Ishikawa (cell line): Measurements from ENCODE around the gene PIK3C2G.

Experiments used
- CEBPB ChIP-seq: IDR thresholded peaks from 2 replicates; pipeline ENCODE4 v1.6.1; 2012
- CREB1 ChIP-seq: IDR thresholded peaks from 2 replicates; pipeline ENCODE4 v1.6.1; 2012; ENCODE audit warnings: low read depth
- EGR1 ChIP-seq: IDR thresholded peaks from 2 replicates; pipeline ENCODE4 v1.6.1; 2012
- EP300 ChIP-seq: IDR thresholded peaks from 2 replicates; pipeline ENCODE4 v1.6.1; 2012; ENCODE audit warnings: borderline replicate concordance
- FOXM1 ChIP-seq: IDR thresholded peaks from 2 replicates; pipeline ENCODE4 v1.6.1; 2012; ENCODE audit warnings: low read depth, borderline replicate concordance
- MAX ChIP-seq: IDR thresholded peaks from 2 replicates; pipeline ENCODE4 v1.6.1; 2012
- NFIC ChIP-seq: IDR thresholded peaks from 2 replicates; pipeline ENCODE4 v1.6.1; 2012
- RAD21 ChIP-seq: IDR thresholded peaks from 2 replicates; pipeline ENCODE4 v1.6.1; 2012; ENCODE audit warnings: low read depth
- REST ChIP-seq: IDR thresholded peaks from 2 replicates; pipeline ENCODE4 v1.6.1; 2012; ENCODE audit warnings: low read depth, mild to moderate bottlenecking
- TAF1 ChIP-seq: IDR thresholded peaks from 2 replicates; pipeline ENCODE4 v1.6.1; 2012; ENCODE audit warnings: low read depth, mild to moderate bottlenecking
- TCF12 ChIP-seq: IDR thresholded peaks from 2 replicates; pipeline ENCODE4 v1.6.1; 2012; ENCODE audit warnings: low read depth
- TEAD4 ChIP-seq: IDR thresholded peaks from 2 replicates; pipeline ENCODE4 v1.6.1; 2012
- USF1 ChIP-seq: IDR thresholded peaks from 2 replicates; pipeline ENCODE4 v1.6.1; 2012
- YY1 ChIP-seq: IDR thresholded peaks from 2 replicates; pipeline ENCODE4 v1.6.1; 2012; ENCODE audit warnings: low read depth
- ZBTB7A ChIP-seq: IDR thresholded peaks from 2 replicates; pipeline ENCODE4 v1.6.1; 2012; ENCODE audit warnings: low read depth

Gene PIK3C2G

GRCh38 chr12:18421867-18422266 lies 160.5 kb downstream of the PIK3C2G start:
- TF ChIP-seq FOXM1 (no peak), USF1 (no peak)

GRCh38 chr12:18422871-18423270 lies 161.6 kb downstream of the PIK3C2G start:
- TF ChIP-seq TAF1 (no peak), RAD21 (no peak), TCF12 (no peak), FOXM1 (no peak), CREB1 (no peak), CEBPB (no peak), MAX (no peak), REST (no peak), USF1 (no peak), ZBTB7A (no peak), EP300 (no peak), NFIC (no peak), EGR1 (no peak), TEAD4 (no peak), YY1 (no peak)

GRCh38 chr12:18424857-18425256 lies 163.5 kb downstream of the PIK3C2G start:
- no peak for TF ChIP-seq CREB1

- TF ChIP-seq EGR1 (no peak), EP300 (no peak), YY1 (no peak), TCF12 (no peak), REST (no peak), FOXM1 (no peak)
These were observed 166.2 kb downstream of the PIK3C2G start for GRCh38 chr12:18427520-18427919.

GRCh38 chr12:18428416-18428815 lies 167.1 kb downstream of the PIK3C2G start:
- TF ChIP-seq YY1 (no peak), EP300 (no peak), ZBTB7A (no peak)

GRCh38 chr12:18429366-18429765 lies 168.0 kb downstream of the PIK3C2G start:
- TF ChIP-seq NFIC (no peak), FOXM1 (no peak), CREB1 (no peak), EGR1 (no peak), RAD21 (no peak), EP300 (no peak), MAX (no peak), REST (no peak), YY1 (no peak), CEBPB (no peak), USF1 (no peak), TEAD4 (no peak), TCF12 (no peak), TAF1 (no peak), ZBTB7A (no peak)
